SU-DHL-6 (cell line): Measurements from ENCODE around the gene CCDC93.

Experiments used
- H2AFZ ChIP-seq: fragments of 200-600 bp; sonication (generic); 2 replicates; pipeline ENCODE4 v1.6.1; 2014; ENCODE audit warnings: low read depth, mild to moderate bottlenecking, moderate library complexity, mixed read lengths, antibody characterized with exemption, low read length; ENCODE audit not compliant: severe bottlenecking
- H3F3A ChIP-seq: fragments of 200-600 bp; shearing (Covaris generic); 2 replicates; pipeline ENCODE4 v1.6.0; 2016; ENCODE audit warnings: antibody characterized with exemption, mild to moderate bottlenecking; ENCODE audit not compliant: insufficient read depth
- H3K27ac ChIP-seq: fragments of 200-600 bp; sonication (generic); 2 replicates; pipeline ENCODE4 v1.5.1; 2016; ENCODE audit warnings: low read depth, mild to moderate bottlenecking, low read length, moderate library complexity, mixed read lengths
- H3K27me3 ChIP-seq: fragments of 200-600 bp; sonication (generic), shearing (Covaris generic); 2 replicates; pipeline ENCODE4 v1.6.0; 2014; ENCODE audit warnings: mild to moderate bottlenecking, low read length
- H3K36me3 ChIP-seq: fragments of 200-600 bp; sonication (generic); 2 replicates; pipeline ENCODE4 v1.6.1; 2014; ENCODE audit warnings: mild to moderate bottlenecking, low read length, mixed read lengths
- H3K4me2 ChIP-seq: fragments of 300-600, 200-600 bp; shearing (Covaris generic), sonication (generic); 2 replicates; pipeline ENCODE4 v1.6.0; 2014; ENCODE audit warnings: low read length, low read depth, mild to moderate bottlenecking; ENCODE audit not compliant: poor library complexity, severe bottlenecking
- H3K4me3 ChIP-seq: fragments of 200-600 bp; sonication (generic); 2 replicates; pipeline ENCODE4 v1.5.1; 2014; ENCODE audit warnings: antibody characterized with exemption, low read length, mild to moderate bottlenecking, mixed read lengths; ENCODE audit not compliant: insufficient read depth, poor library complexity, severe bottlenecking
- H3K79me2 ChIP-seq: fragments of 200-600 bp; sonication (generic); 2 replicates; pipeline ENCODE4 v1.6.1; 2014; ENCODE audit warnings: mild to moderate bottlenecking, low read length, moderate library complexity; ENCODE audit not compliant: insufficient read depth
- H3K9ac ChIP-seq: fragments of 200-600 bp; sonication (generic); 2 replicates; pipeline ENCODE4 v1.7.0; 2014; ENCODE audit warnings: mild to moderate bottlenecking, low read length
- H3K9me2 ChIP-seq: fragments of 200-600 bp; sonication (generic); replicated peaks from 2 replicates; pipeline ENCODE4 v1.6.1; 2014; ENCODE audit warnings: low read length; ENCODE audit not compliant: insufficient read depth
- H3K9me3 ChIP-seq: fragments of 200-600 bp; sonication (generic); 2 replicates; pipeline ENCODE4 v1.6.1; 2014; ENCODE audit warnings: low read length, mixed read lengths; ENCODE audit not compliant: insufficient read depth
- H4K20me1 ChIP-seq: fragments of 200-600 bp; sonication (generic); 2 replicates; pipeline ENCODE4 v1.6.1; 2014; ENCODE audit warnings: low read depth, mild to moderate bottlenecking, antibody characterized with exemption, low read length, moderate library complexity, mixed read lengths
- CTCF ChIP-seq: fragments of 200-600 bp; sonication (generic); IDR thresholded peaks from one replicate; pipeline ENCODE4 v1.5.1; 2017; ENCODE audit warnings: antibody characterized with exemption, mild to moderate bottlenecking, low read length, moderate library complexity; ENCODE audit not compliant: insufficient read depth, poor library complexity, severe bottlenecking
- EZH2phosphoT487 ChIP-seq: fragments of 200-600 bp; sonication (generic), shearing (Covaris generic); conservative IDR thresholded peaks from 2 replicates; pipeline ENCODE4 v1.6.1; 2018; ENCODE audit warnings: mild to moderate bottlenecking, antibody characterized with exemption, low read length, moderate library complexity, mixed read lengths

Gene CCDC93

GRCh38 chr2:118003396-118003824 is 10.5 kb downstream of the CCDC93 start:
- no peak overlapping the region for H2AFZ ChIP-seq
- H3K9me2 ChIP-seq = no peaks in the 10 kb centered on the region
- H4K20me1 ChIP-seq = no peaks in the 10 kb centered on the region
- no peak overlapping the region for H3K9ac ChIP-seq
- H3K9me3 ChIP-seq = no peaks in the 10 kb centered on the region
- H3K27me3 ChIP-seq = no peaks in the 10 kb centered on the region
- TF ChIP-seq CTCF (peak; percentile 78), EZH2phosphoT487 (no peak)
- H3K4me3 ChIP-seq = no peak overlapping the region
- H3F3A ChIP-seq = no peaks in the 10 kb centered on the region
- no peak overlapping the region for H3K27ac ChIP-seq
- H3K4me2 ChIP-seq = no peak overlapping the region
- peaks cover 24% of the 10 kb centered on the region; the same call in 1 of the 2 replicates for H3K36me3 ChIP-seq
- peaks cover 8% of the 10 kb centered on the region; the same call in 1 of the 2 replicates for H3K79me2 ChIP-seq

- Histone ChIP-seq H3K4me3 (no peak overlapping the region), H3K27ac (no peak overlapping the region), H3K9me2 (no peaks in the 10 kb centered on the region), H4K20me1 (no peaks in the 10 kb centered on the region), H2AFZ (no peak overlapping the region), H3K9ac (no peak overlapping the region), H3K4me2 (no peak overlapping the region), H3K27me3 (no peaks in the 10 kb centered on the region), H3K79me2 (no peaks in the 10 kb centered on the region), H3K9me3 (no peaks in the 10 kb centered on the region), H3F3A (no peaks in the 10 kb centered on the region), H3K36me3 (peaks cover 20% of the 10 kb centered on the region; the same call in 1 of the 2 replicates)
- TF ChIP-seq EZH2phosphoT487 (no peak), CTCF (no peak)
Observed at GRCh38 chr2:118000041-118000440, 13.8 kb downstream of the CCDC93 start.

GRCh38 chr2:117997872-117998454 is 15.9 kb downstream of the CCDC93 start:
- H3K36me3 ChIP-seq = peaks cover 20% of the 10 kb centered on the region; the same call in 1 of the 2 replicates
- H3K27me3 ChIP-seq = no peaks in the 10 kb centered on the region
- no peak overlapping the region for H3K4me2 ChIP-seq
- H2AFZ ChIP-seq = no peak overlapping the region
- TF ChIP-seq EZH2phosphoT487 = no peak
- no peak for TF ChIP-seq CTCF
- H3K27ac ChIP-seq = no peak overlapping the region
- H3K9me3 ChIP-seq = no peaks in the 10 kb centered on the region
- H3K9me2 ChIP-seq = no peaks in the 10 kb centered on the region
- H3F3A ChIP-seq = no peaks in the 10 kb centered on the region
- no peak overlapping the region for H3K4me3 ChIP-seq
- no peaks in the 10 kb centered on the region for H3K79me2 ChIP-seq
- H3K9ac ChIP-seq = no peak overlapping the region
- no peaks in the 10 kb centered on the region for H4K20me1 ChIP-seq
